HEK293T (cell line): Measurements from ENCODE around the gene ATG5.

Experiments
- CTCF ChIA-PET: fragments of 350-600 bp; formaldehyde crosslinking; extraction: SDS; loops from one replicate; lab custom pipeline; 2021; ENCODE audit warnings: antibody characterized with exemption, inconsistent platforms; lab: Yijun Ruan, JAX
- POLR2A ChIA-PET: fragments of 350-600 bp; formaldehyde crosslinking; extraction: SDS; loops from one replicate; lab custom pipeline; 2020; ENCODE audit warnings: antibody characterized with exemption, inconsistent platforms; lab: Yijun Ruan, JAX
- DNase-seq: peaks from one replicate; pipeline ENCODE4 v3.0.0; 2012; ENCODE audit warnings: mixed read lengths; ENCODE audit errors: extremely low spot score
- ARNT ChIP-seq: fragments of 450-650 bp; IDR thresholded peaks from 2 replicates; pipeline ENCODE4 v1.6.1; 2017; ENCODE audit warnings: mild to moderate bottlenecking
- BHLHE40 ChIP-seq: fragments of 450-650 bp; IDR thresholded peaks from 2 replicates; pipeline ENCODE4 v1.6.1; 2016; ENCODE audit warnings: mild to moderate bottlenecking, moderate library complexity, borderline replicate concordance
- CTBP1 ChIP-seq: fragments of 450-650 bp; IDR thresholded peaks from 2 replicates; pipeline ENCODE4 v1.6.1; 2016; ENCODE audit warnings: borderline replicate concordance
- ELF4 ChIP-seq: fragments of 450-650 bp; IDR thresholded peaks from 2 replicates; pipeline ENCODE4 v1.6.1; 2017; ENCODE audit warnings: antibody characterized with exemption
- FOXA1 ChIP-seq: fragments of 450-650 bp; IDR thresholded peaks from 2 replicates; pipeline ENCODE4 v1.6.1; 2016; ENCODE audit warnings: mild to moderate bottlenecking
- FOXK2 ChIP-seq: fragments of 450-650 bp; IDR thresholded peaks from 2 replicates; pipeline ENCODE4 v1.6.1; 2016; ENCODE audit warnings: mild to moderate bottlenecking
- FOXM1 ChIP-seq: fragments of 450-650 bp; IDR thresholded peaks from 2 replicates; pipeline ENCODE4 v1.6.1; 2017; ENCODE audit warnings: mild to moderate bottlenecking, borderline replicate concordance
- HDGF ChIP-seq: fragments of 450-650 bp; IDR thresholded peaks from 2 replicates; pipeline ENCODE4 v1.6.1; 2017; ENCODE audit warnings: antibody characterized with exemption, borderline replicate concordance
- L3MBTL2 ChIP-seq: fragments of 450-650 bp; conservative IDR thresholded peaks from 2 replicates; pipeline ENCODE4 v1.6.1; 2016; ENCODE audit warnings: mild to moderate bottlenecking
- LEF1 ChIP-seq: fragments of 450-650 bp; IDR thresholded peaks from 2 replicates; pipeline ENCODE4 v1.6.1; 2017; ENCODE audit warnings: mild to moderate bottlenecking, borderline replicate concordance
- NFRKB ChIP-seq: fragments of 450-650 bp; IDR thresholded peaks from 2 replicates; pipeline ENCODE4 v1.6.1; 2016; ENCODE audit warnings: mild to moderate bottlenecking, moderate library complexity
- SP1 ChIP-seq: fragments of 450-650 bp; IDR thresholded peaks from 2 replicates; pipeline ENCODE4 v1.6.1; 2017
- SUZ12 ChIP-seq: fragments of 450-650 bp; IDR thresholded peaks from 2 replicates; pipeline ENCODE4 v1.6.1; 2016; ENCODE audit warnings: mild to moderate bottlenecking
- TARDBP ChIP-seq: fragments of 450-650 bp; IDR thresholded peaks from 2 replicates; pipeline ENCODE4 v1.6.1; 2016
- ZNF384 ChIP-seq: fragments of 450-650 bp; IDR thresholded peaks from 2 replicates; pipeline ENCODE4 v1.6.1; 2016
- TF ChIP-seq, protein P1 (sequence below): fragments of 450-650 bp; IDR thresholded peaks from 2 replicates; pipeline ENCODE4 v1.6.1; 2016

ATG5 gene

DNA sequence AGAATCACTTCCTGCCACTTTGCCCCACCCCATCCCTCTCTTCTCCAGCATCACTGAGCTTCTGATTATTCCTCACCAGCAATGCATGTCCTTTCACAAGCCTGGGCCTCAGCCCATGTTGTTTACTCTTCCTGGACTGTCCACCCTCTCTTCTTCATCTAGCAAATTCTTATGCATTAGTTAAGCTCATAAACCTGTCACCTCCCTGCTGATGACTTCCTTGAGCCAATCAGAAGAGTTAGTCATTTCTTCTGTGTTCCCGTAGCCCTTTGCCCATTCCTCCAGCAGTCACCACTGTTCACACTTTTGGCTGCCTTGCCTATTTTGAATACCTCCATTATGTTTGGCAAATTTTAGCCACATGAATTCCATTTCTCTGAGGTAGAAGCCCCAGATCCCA, 30.8 kb upstream of the ATG5 start:
- no peak for TF ChIP-seq CTBP1
- TF ChIP-seq, protein P1, sequence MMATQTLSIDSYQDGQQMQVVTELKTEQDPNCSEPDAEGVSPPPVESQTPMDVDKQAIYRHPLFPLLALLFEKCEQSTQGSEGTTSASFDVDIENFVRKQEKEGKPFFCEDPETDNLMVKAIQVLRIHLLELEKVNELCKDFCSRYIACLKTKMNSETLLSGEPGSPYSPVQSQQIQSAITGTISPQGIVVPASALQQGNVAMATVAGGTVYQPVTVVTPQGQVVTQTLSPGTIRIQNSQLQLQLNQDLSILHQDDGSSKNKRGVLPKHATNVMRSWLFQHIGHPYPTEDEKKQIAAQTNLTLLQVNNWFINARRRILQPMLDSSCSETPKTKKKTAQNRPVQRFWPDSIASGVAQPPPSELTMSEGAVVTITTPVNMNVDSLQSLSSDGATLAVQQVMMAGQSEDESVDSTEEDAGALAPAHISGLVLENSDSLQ = peak; percentile 55
- POLR2A ChIA-PET = no interaction called here
- no peak for DNase-seq
- CTCF ChIA-PET = interaction anchor here (0.5 to 1.4 kb wide), 2 partner anchors 15 to 17 kb away, joined by 3 to 5 read pairs; no protein-coding TSS in a partner anchor

DNA sequence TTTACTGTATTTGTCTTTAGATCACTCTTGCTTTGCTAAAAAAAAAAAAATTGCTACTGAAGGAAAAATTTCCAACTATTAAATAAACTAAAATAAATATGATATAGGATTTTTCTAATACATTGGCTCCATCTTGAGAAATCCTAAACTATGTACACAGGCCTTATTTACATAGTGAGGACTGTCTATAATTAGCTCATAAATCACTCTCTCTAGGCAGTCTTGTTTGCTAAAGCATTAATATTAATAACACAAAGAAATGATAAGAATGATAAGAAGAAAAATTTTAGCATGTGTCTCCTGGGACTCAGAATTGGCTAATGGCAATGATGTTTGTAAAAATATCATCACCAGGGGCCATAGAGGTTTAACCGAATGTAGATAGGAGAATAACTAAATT, 21.7 kb upstream of the ATG5 start:
- DNase-seq = no peak
- TF ChIP-seq TARDBP (no peak), L3MBTL2 (no peak), BHLHE40 (no peak), FOXA1 (no peak), SUZ12 (no peak), NFRKB (no peak), ZNF384 (no peak), FOXK2 (no peak), HDGF (no peak), FOXM1 (no peak), CTBP1 (no peak), ELF4 (no peak), SP1 (no peak), ARNT (no peak)
- TF ChIP-seq, protein P1 = no peak
- CTCF ChIA-PET = interaction anchor here (1.3 to 1.6 kb wide), 4 partner anchors 8 to 650 kb away, joined by 3 to 8 read pairs (median 4); partner anchors contain the start of gene CRYBG1
- POLR2A ChIA-PET = no interaction called here

DNA sequence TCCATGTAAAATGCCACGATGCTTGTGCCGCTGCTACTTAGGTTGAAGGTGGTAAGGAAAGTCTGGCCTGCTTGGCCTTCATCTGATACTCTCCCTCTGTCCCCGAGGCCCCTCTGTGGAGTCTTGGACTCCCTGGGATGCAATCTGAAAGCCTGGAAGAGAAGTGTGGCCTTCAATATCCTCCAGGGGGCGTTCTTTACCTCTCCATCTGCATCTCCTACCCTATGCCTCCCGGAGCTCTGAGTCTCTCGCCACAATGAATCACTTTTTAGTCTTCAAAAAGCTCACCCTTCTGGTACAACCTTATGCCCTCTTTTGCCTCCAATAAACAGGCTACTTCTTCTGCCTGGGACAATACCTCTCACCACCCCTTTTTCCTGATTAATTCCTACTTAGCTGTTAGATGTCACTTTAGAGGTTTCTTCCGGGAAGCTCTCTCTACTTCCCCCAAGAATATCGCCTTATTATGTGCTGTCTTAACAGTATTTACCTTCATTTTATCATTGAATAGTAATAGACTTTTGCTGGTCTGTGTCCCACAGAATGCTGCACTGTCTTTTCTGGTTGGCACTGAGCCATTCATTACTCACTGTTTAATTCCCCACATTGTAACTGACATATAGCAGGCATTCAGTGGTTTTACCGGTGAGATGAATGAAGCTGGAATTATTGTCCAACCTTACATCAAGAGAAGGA, 13.9 kb upstream of the ATG5 start:
- POLR2A ChIA-PET = interaction anchor here (1.5 to 2.0 kb wide), 2 partner anchors 14 to 101 kb away, joined by 4 to 6 read pairs; partner anchors contain the start of gene ATG5
- peak; percentile 83 for DNase-seq
- TF ChIP-seq SP1 = no peak
- TF ChIP-seq L3MBTL2 = peak; percentile 22; the same call in 1 of the 2 replicates
- no peak for TF ChIP-seq TARDBP
- no peak for TF ChIP-seq FOXA1
- TF ChIP-seq CTBP1 = no peak
- no peak for TF ChIP-seq HDGF
- CTCF ChIA-PET = interaction anchor here (0.6 to 2.1 kb wide), 21 partner anchors 8 to 658 kb away, joined by 3 to 25 read pairs (median 4); no protein-coding TSS in a partner anchor

DNA sequence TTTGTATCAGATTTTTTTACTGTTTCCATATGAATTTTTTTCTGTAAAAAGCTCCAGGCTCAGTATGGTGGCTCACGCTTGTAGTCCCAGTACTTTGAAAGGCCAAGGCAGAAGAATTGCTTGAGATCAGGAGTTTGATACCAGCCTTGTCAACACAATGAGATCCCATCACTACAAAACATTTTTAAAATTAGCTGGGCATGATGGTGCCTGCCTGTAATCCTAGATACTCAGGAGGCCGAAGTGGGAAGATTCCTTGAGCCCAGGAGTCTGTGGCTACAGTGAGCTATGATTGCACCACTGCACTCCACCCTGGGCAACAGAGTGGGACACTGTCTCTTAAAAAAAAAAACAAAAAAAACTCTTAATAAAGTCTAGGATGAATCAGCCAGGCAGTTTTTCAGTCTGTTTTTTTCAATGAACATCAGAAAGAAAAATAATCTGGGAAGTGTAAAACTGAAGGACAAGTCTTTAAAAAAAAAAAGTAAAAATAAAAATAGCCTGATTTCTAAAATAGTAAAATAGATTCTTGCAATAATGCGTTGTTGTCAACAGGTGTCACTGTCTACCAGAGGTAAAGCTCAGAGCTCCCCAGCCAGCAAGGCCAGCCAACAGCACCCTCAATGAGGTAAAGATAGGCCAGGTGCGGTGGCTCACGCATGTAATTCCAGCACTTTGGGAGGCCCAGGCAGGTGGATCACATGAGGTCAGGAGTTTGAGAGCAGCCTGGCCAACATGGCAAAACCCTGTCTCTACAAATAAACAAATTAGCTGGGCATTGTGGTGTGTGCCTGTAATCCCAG, 9.3 kb upstream of the ATG5 start:
- DNase-seq = peak; percentile 57

DNA sequence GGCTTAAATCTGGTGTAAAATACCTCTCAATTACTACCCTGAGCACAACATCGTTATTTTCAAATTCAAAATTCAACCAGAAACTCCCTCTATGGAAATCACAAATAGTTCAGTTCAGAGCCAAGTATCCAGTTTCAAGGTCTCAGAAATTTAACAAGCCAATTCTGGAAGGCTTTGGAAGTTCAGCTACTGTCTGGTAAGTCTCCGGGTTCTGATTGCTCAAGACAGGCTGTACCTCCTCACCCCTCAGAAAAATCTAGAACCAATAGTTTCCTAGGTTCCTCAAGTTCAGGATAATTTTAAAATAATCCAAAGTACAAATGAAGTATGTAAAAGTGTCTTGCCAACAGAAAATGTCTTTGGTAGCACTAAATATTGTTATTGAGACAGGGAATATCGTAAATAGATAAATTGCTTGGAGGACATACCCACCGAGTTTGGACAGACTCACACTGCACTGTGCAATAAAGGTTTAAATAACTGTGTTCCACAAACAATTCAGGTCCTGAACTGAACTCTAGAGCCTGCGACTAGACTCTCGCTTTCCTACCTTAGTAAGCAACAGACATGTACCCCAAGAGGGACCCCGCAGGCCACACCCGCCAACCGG, 729 bp downstream of the ATG5 start:
- ChIA-PET POLR2A (interaction anchor here (0.9 to 1.8 kb wide), 9 partner anchors 9 to 876 kb away, joined by 3 to 13 read pairs (median 3); no protein-coding TSS in a partner anchor), CTCF (interaction anchor here (1.0 to 1.4 kb wide), 3 partner anchors 10 to 35 kb away, joined by 3 to 5 read pairs (median 4); no protein-coding TSS in a partner anchor)
- DNase-seq = no peak
- TF ChIP-seq TARDBP (no peak), ZNF384 (no peak), NFRKB (no peak), ELF4 (no peak), CTBP1 (no peak), ARNT (no peak), L3MBTL2 (no peak), LEF1 (no peak), SUZ12 (no peak), FOXM1 (no peak), FOXK2 (no peak), FOXA1 (no peak), HDGF (no peak), SP1 (no peak), BHLHE40 (no peak)
- TF ChIP-seq, protein P1 = no peak

More for the DNA sequence above, 9.3 kb upstream of the ATG5 start:
- ChIA-PET CTCF (interaction anchor here (0.6 to 1.4 kb wide), 18 partner anchors 9 to 774 kb away, joined by 3 to 11 read pairs (median 4); partner anchors contain the start of gene ATG5), POLR2A (interaction anchor here (1.4 kb wide), 1 partner anchor 9 kb away, joined by 4 read pairs; the partner anchor contains the start of gene ATG5)
- no peak for TF ChIP-seq L3MBTL2
- TF ChIP-seq, protein P1 = no peak
- TF ChIP-seq ZNF384 = peak; percentile 81
- no peak for TF ChIP-seq ARNT
- no peak for TF ChIP-seq FOXA1
